A172 (cell line): ENCODE results near the gene HDAC2. TPM values are rescaled to one million over a fixed set of nuclear protein-coding genes. Genes with fewer than 3 reads are reported as not detected.
"Not testable (repeated sequence)": the region's sequence is repeated elsewhere in the genome, so short reads cannot be mapped to it uniquely, and the experiment has no call there.

Source experiments
- DNase-seq: peaks from one replicate; pipeline ENCODE4 v3.0.0-alpha.2; 2015; ENCODE audit warnings: low spot score
- total RNA-seq: library from RNA; depleted of rRNA; stranded (reverse); fragments of >200 nt; shearing (Covaris generic); gene quantifications from 2 replicates; pipeline ENCODE4 v1.2.3, GENCODE V29; 2014; rRNA removed

HDAC2 gene
- 98.6 and 118 TPM in 2 replicates for total RNA-seq

DNA sequence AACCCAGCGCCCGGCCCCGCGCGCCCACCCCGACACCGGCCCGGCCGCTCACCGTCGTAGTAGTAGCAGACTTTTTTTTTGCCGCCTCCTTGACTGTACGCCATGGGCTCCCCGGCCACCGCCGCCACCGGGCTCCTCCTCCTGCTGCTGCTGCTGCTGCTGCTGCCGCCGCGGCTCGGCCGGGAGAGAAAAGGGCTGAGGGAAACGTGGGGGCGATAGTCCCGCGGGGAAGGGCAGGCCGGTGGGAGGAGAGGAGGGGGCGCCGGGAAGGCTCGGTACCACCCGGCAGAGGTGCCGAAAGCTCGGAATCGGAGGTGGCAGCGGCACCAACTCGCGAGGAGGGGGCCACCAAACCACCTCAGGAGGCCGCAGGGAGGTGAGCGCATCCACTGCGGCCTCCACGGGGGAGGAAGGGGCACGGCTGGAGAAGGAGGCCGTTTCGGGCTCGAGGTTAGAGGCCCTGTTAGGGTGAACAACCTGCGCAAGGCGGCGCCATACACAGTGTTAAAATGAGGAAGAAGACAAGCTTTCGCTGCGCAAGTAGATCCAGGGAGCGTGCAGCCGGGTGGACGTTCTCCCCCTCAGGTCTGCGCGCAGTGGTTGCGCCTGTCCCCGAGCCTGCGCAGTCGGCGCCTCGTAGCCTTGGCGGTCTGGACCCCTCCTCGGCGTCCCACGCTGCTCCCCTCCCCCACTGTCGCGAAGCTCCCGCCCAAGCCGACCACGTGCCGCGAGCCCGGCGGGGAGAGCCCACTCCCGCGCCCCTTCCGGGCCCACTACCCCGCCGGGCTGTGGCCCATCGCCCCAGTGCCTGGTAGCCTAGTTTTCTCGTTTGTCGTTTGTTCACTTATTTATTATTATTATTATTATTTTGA, at the start of gene HDAC2:
HDAC2 (minus strand) TSS at position 344 of the 872 bp plus-strand sequence; CDS start at position 104, 240 bp downstream.
- DNase-seq, result peak; percentile 72

DNA sequence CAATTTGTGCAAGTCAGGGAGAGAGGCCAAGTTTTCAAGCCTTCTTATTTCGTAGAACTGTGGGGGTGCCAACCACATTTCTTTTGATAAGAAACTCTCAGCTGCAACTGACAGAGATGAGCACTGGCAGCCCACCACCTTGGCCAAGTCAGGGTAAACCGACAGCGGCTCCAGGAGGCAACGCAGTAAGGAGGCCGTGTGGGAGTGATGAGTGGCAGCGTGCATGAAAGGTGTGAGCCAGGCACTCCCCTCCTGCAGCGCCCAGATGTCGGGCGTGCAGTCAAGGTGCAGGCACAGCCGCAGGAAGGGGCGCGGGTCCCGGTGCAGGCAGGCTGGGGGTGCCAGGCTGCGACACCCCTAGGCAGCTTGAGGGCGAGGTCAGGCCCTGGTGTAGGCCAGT, 49.2 kb upstream of the HDAC2 start:
- no peak for DNase-seq

GRCh38 chr6:114017146-114017545, 46.2 kb upstream of the HDAC2 start:
- DNase-seq, result peak; percentile 91

DNA sequence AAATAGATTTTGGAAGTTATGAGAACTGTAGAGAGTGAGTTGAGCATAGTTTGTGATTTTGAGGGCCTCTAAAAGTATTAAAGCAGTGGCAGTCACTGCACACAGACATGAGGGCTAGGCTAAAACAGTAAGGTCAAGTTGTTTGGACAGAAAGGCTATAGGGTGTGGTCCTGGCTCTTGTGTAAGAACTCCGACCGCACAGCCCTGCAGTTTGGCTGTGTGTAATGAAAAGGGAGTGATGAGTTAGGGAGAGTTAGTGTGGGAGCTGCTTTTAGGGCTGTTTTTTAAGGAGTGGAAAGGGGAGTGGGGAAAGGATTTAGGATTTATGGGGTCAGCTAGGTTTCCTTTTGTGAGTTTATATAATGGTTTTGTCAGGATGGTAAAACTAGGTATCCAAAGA, 43.2 kb upstream of the HDAC2 start:
- DNase-seq, result not testable (repeated sequence)

DNA sequence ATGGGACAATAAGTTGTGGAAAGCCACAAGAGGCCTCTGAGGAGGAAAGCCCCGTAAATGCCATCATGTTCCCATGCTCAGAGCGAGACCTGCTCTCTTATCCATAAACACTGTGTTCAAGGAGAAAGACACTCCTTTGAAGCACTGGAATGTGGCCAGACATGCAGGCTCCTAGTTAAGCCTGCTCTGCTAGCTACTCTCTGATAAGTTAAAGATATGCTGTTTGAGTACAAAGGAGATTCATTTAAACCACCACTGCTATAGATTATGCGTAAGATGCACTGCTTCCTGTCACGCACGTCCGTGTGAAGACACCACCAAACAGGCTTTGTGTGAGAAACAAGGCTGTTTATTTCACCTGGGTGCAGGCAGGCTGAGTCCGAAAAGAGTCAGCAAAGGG, 40.5 kb upstream of the HDAC2 start:
- not testable (repeated sequence) for DNase-seq

DNA sequence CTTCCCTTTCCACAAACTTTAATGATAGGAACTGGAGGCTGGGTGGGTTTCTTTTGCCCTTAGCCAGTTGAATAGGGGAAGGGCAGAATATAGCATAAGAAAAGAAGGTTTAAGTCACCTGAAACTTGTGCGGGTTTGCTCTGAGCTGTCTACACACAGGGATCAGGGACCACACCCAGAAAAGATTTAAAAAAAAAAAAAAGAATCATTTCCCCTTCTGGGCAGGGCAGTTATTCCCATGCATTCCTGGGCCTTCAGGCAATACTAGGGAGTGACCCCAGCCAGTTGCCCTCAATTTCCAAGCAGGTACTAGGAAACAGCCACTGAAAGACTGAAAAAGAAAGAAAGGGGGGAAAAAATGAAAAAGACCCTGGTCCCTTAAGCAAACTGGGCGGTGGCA, 39.6 kb upstream of the HDAC2 start:
- DNase-seq, result no peak

DNA sequence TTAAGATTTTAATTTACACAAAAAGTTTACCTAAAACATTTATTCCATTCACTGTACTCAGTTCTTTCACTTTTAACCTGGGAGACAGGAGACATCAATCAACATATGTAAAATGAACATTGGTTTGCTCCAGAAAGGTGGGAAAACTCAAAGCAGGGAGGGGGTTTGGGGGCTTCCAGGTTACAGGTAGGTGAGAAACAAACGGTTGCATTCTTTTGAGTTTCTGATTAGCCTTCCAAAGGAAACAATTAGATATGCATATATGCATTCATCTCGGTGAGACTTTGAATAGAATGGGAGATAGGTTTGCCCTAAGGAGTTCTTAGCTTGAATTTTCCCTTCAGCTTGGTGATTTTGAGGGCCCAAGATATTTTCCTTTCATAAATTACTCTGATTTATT, 38.2 kb upstream of the HDAC2 start:
- no peak for DNase-seq

DNA sequence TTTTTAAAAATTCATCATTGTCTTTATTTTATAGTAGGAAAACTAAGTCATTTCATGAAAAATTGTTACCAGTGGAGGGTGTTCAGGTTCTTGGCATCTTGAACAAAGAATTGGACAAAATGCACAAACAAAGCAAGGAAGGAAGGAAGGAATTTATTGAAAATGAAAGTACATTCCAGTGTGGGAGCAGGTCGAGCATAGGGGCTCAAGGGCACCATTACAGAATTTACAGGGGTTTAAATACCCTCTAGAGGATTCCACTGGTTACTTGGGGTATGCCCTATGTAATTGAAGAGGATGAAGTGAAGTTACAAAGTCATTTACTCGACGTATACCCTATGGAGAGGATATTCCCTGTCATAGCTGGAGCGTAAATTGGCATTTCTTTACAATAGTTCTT, 37.4 kb upstream of the HDAC2 start:
- no peak for DNase-seq

GRCh38 chr6:114007516-114007915, 36.6 kb upstream of the HDAC2 start:
- peak; percentile 60 for DNase-seq

- no peak for DNase-seq
These were observed 30.4 kb upstream of the HDAC2 start for GRCh38 chr6:114001354-114001753.

GRCh38 chr6:114000069-114000468, 29.1 kb upstream of the HDAC2 start:
- DNase-seq, result peak; percentile 66

GRCh38 chr6:113999284-113999683, 28.3 kb upstream of the HDAC2 start:
- no peak for DNase-seq

DNA sequence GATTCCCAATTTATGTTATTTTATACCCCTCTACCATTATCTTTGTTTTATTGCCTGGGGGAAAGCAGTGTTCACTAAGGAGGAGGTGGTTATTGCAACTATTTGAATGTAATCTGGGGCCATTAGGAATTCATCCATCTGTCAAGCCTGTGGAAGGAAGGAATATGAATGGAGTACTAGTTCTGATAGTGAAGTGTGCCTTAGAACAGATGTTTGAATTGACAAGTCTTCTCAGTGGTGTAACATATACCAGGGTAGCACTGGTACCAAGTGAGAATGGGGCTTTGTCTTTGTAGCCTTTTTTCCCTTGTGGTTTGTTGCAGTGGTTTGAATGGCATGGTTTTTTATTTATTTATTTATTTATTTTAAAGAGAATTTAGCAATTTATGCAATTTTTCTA, 27.9 kb upstream of the HDAC2 start:
- DNase-seq, result no peak

DNA sequence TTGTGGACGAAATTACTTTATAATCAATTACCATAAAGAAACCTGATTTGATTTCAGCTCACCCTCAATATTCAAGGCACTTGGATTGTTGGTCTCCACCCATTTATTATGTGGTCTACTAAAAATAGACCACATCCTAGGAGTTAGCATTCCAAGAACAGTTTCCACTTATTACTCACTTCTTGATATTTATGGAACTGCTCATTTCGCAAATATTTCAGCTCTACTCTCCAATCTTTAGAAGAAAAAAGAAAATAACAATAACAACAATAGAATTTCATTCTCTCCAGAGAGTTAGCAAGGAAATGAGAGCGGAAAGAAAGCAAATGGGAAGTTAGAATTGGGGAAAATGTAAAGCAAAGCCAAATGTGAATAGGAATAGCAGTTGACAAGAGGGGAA, 26.2 kb upstream of the HDAC2 start:
- DNase-seq, result peak; percentile 90

GRCh38 chr6:113995634-113996033, 24.7 kb upstream of the HDAC2 start:
- DNase-seq, result peak; percentile 97

GRCh38 chr6:113994934-113995342, 24.0 kb upstream of the HDAC2 start:
- DNase-seq, result peak; percentile 95

DNA sequence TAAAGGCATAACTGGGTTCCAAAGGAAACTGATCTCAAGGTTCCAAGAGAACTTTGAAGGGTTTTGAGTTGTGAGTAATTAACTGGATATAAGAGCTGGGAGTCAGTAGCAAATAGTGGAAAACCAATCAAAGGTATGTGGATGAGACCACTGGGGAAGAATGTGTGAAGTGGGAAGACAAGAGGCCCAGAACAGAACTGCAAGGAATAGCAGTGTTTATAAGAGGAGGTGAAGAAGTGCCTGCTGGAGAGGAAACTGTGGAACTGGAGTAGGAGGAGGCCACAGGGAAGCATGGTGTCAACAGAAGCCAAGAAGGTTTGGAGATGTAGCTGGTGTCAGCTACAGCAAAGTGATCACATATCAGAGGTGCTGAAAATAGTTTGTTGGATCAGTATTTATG, 18.7 kb upstream of the HDAC2 start:
- no peak for DNase-seq

- not testable (repeated sequence) for DNase-seq
These were observed 11.7 kb upstream of the HDAC2 start for GRCh38 chr6:113982675-113983074.

GRCh38 chr6:113982055-113982550, 11.2 kb upstream of the HDAC2 start:
- no peak for DNase-seq

DNA sequence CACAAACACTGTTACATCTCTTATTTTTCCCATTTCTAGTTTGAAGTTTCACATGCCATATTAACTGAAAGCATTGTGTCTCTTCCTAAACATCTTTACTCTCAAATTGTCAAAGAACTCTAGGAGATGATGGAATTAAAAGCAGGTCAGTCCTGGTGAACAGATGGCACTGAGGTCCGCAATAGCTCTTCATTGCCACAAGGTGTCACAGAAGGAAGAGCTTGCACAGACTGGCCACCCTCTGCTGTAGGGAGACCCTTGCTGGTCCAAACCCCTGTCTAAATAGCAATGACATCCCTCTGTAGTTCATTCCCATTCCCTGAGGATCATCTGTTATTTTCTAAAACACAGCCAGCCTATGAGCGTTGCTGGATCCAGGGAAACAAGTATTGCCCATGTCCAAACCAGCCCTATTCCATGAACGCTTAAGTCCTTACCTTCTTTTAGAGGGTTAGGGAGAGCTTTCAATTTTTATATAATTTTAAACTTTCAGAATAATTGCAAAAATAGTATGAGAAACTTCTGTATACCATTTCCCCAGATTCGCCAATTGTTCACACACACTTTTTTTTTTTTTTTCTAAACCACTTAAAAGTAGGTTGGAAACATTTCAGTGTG, 10.1 kb upstream of the HDAC2 start:
- peak; percentile 24 for DNase-seq

DNA sequence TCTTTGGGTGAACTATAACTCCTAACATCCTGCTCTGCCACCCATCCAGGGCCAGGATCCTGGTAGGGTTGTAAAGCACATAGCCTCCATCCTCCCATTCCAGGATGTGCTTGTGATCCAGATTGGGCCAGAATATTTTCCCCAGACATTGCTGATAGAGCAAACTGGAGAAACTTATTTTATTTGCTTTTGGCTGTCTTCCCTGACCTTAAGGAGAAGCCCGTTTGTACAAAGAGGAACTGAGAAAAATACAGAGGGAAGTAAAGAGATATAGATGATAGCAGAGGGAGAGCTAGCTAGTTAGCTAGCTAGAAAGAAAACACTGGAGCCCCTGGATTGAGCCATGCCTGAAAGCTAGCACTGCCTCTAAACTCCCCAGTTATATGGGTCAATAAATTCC, 9.0 kb upstream of the HDAC2 start:
- no peak for DNase-seq

GRCh38 chr6:113978084-113978675, 7.2 kb upstream of the HDAC2 start:
- DNase-seq, result no peak

GRCh38 chr6:113976806-113977205, 5.9 kb upstream of the HDAC2 start:
- no peak for DNase-seq
